IMR-90 (cell line): ENCODE data around the gene IGF2BP3. TPM values are rescaled to one million over a fixed set of nuclear protein-coding genes. Genes with fewer than 3 reads are reported as not detected.

Source experiments
- ATAC-seq: fragments of 200-7000 bp; cut with Tn5 transposase; 2 replicates; pipeline ENCODE4 v1.9.1; 2020; ENCODE audit warnings: low read depth, mild to moderate bottlenecking, moderate library complexity
- BruUV-seq: library from RNA; stranded (reverse); fragments of 400-500 nt; replicated peaks from 2 replicates; lab custom pipeline; 2021; lab: Mats Ljungman, UMichigan
- CTCF ChIA-PET: fragments of 300-600 bp; formaldehyde crosslinking; extraction: SDS; loops from one replicate; lab custom pipeline; 2021; ENCODE audit warnings: antibody characterized with exemption; lab: Yijun Ruan, JAX
- POLR2A ChIA-PET: fragments of 300-600 bp; sonication (Branson Sonifier 250); formaldehyde crosslinking; loops from one replicate; lab custom pipeline; 2022; ENCODE audit warnings: antibody characterized with exemption; ENCODE audit not compliant: unreplicated experiment; lab: Charles Lee
- DNase-seq: peaks from one replicate; pipeline ENCODE4 v3.0.0; 2013
- H2AFZ ChIP-seq: replicated peaks from 2 replicates; pipeline ENCODE3; 2013; ENCODE audit warnings: low read length, mild to moderate bottlenecking; ENCODE audit not compliant: poor library complexity
- H2AK5ac ChIP-seq: 2 replicates; pipeline ENCODE4 v1.6.1; 2013; ENCODE audit warnings: low read depth, low read length, inconsistent platforms
- H2AK9ac ChIP-seq: replicated peaks from 2 replicates; pipeline ENCODE3; 2013; ENCODE audit warnings: mild to moderate bottlenecking, low read depth, low read length, moderate library complexity; ENCODE audit not compliant: poor library complexity
- H2BK120ac ChIP-seq: 2 replicates; pipeline ENCODE4 v1.6.1; 2013; ENCODE audit warnings: low read depth, low read length, inconsistent platforms
- H2BK15ac ChIP-seq: 3 replicates; pipeline ENCODE4 v1.6.1; 2013; ENCODE audit warnings: low read depth, low read length, inconsistent platforms
- H2BK20ac ChIP-seq: 2 replicates; pipeline ENCODE4 v1.6.1; 2013; ENCODE audit warnings: low read depth, mild to moderate bottlenecking, inconsistent platforms, low read length, moderate library complexity
- H2BK5ac ChIP-seq: 2 replicates; pipeline ENCODE4 v1.6.1; 2013; ENCODE audit warnings: mild to moderate bottlenecking, low read depth, low read length, inconsistent platforms; ENCODE audit not compliant: poor library complexity, severe bottlenecking
- H3K14ac ChIP-seq: replicated peaks from 2 replicates; pipeline ENCODE4 v1.6.1; 2013; ENCODE audit warnings: low read depth, low read length, inconsistent platforms
- H3K18ac ChIP-seq: 2 replicates; pipeline ENCODE4 v1.6.1; 2013; ENCODE audit warnings: low read depth, low read length, control low read depth
- H3K23ac ChIP-seq: 2 replicates; pipeline ENCODE4 v1.6.1; 2013; ENCODE audit warnings: low read depth, low read length, inconsistent platforms
- H3K27ac ChIP-seq: 2 replicates; pipeline ENCODE4 v1.5.1; 2013; ENCODE audit warnings: mild to moderate bottlenecking, control low read depth, low read length; ENCODE audit not compliant: insufficient read depth
- H3K27me3 ChIP-seq: 2 replicates; pipeline ENCODE4 v1.6.1; 2013; ENCODE audit warnings: low read length; ENCODE audit not compliant: control insufficient read depth, insufficient read depth
- H3K36me3 ChIP-seq: 2 replicates; pipeline ENCODE4 v1.6.1; 2013; ENCODE audit warnings: low read length, mixed read lengths; ENCODE audit not compliant: control insufficient read depth, insufficient read depth
- H3K4ac ChIP-seq: 2 replicates; pipeline ENCODE4 v1.6.1; 2013; ENCODE audit warnings: low read depth, low read length, inconsistent platforms
- H3K4me1 ChIP-seq: 2 replicates; pipeline ENCODE4 v1.6.1; 2013; ENCODE audit warnings: low read length, mixed read lengths; ENCODE audit not compliant: control insufficient read depth, insufficient read depth
- H3K4me2 ChIP-seq: 2 replicates; pipeline ENCODE4 v1.6.1; 2013; ENCODE audit warnings: low read depth, mild to moderate bottlenecking, control low read depth, low read length, moderate library complexity
- H3K4me3 ChIP-seq: 2 replicates; pipeline ENCODE4 v1.5.1; 2013; ENCODE audit warnings: low read depth, mild to moderate bottlenecking, control low read depth, low read length, moderate library complexity; ENCODE audit not compliant: insufficient read depth
- H3K56ac ChIP-seq: 2 replicates; pipeline ENCODE4 v1.6.1; 2013; ENCODE audit warnings: low read length, inconsistent platforms; ENCODE audit not compliant: insufficient read depth; ENCODE audit errors: extremely low read depth
- H3K79me1 ChIP-seq, 2 experiments: 2 replicates each; pipeline ENCODE4 v1.6.1; 2013; ENCODE audit warnings: low read length in 2 of 2, inconsistent platforms in 1 of 2, low read depth in 1 of 2
- H3K9ac ChIP-seq: 2 replicates; pipeline ENCODE4 v1.6.1; 2013; ENCODE audit warnings: low read depth, low read length, control low read depth
- H3K9me1 ChIP-seq: 2 replicates; pipeline ENCODE4 v1.6.1; 2013; ENCODE audit warnings: low read length, inconsistent platforms; ENCODE audit not compliant: insufficient read depth
- H3K9me3 ChIP-seq: 2 replicates; pipeline ENCODE4 v1.6.1; 2013; ENCODE audit warnings: low read length; ENCODE audit not compliant: control insufficient read depth, insufficient read depth
- H4K20me1 ChIP-seq: 2 replicates; pipeline ENCODE4 v1.6.1; 2013; ENCODE audit warnings: low read length, inconsistent platforms; ENCODE audit not compliant: insufficient read depth
- H4K5ac ChIP-seq: 2 replicates; pipeline ENCODE4 v1.6.1; 2013; ENCODE audit warnings: mild to moderate bottlenecking, low read depth, low read length, control low read depth
- H4K8ac ChIP-seq, 2 experiments: 2 replicates each; pipeline ENCODE4 v1.6.1; 2013; ENCODE audit warnings: low read depth in 2 of 2, low read length in 2 of 2, control low read depth in 1 of 2, inconsistent platforms in 1 of 2
- H4K91ac ChIP-seq: 2 replicates; pipeline ENCODE4 v1.6.1; 2013; ENCODE audit warnings: low read depth, low read length, inconsistent platforms; ENCODE audit not compliant: insufficient read depth
- BHLHE40 ChIP-seq: fragments of 150-350 bp; IDR thresholded peaks from 2 replicates; pipeline ENCODE4 v1.6.1; 2016; ENCODE audit warnings: mild to moderate bottlenecking, low read depth, low read length
- CEBPB ChIP-seq: IDR thresholded peaks from 2 replicates; pipeline ENCODE4 v1.6.1; 2012; ENCODE audit warnings: low read depth, low read length, improper control_type of control experiment
- CHD1 ChIP-seq: IDR thresholded peaks from 2 replicates; pipeline ENCODE4 v1.6.1; 2012; ENCODE audit warnings: low read depth, low read length, improper control_type of control experiment
- CTCF ChIP-seq: conservative IDR thresholded peaks from 2 replicates; pipeline ENCODE4 v1.5.1; 2012; ENCODE audit warnings: mild to moderate bottlenecking, low read depth, low read length, improper control_type of control experiment
- FOS ChIP-seq: fragments of 150-350 bp; IDR thresholded peaks from 2 replicates; pipeline ENCODE4 v1.6.1; 2016; ENCODE audit warnings: low read depth, low read length
- MAFK ChIP-seq: IDR thresholded peaks from 2 replicates; pipeline ENCODE4 v1.6.1; 2012; ENCODE audit warnings: low read depth, low read length, improper control_type of control experiment
- MAZ ChIP-seq: IDR thresholded peaks from 2 replicates; pipeline ENCODE4 v1.6.1; 2012; ENCODE audit warnings: low read depth, mild to moderate bottlenecking, low read length, improper control_type of control experiment, moderate library complexity, borderline replicate concordance
- MXI1 ChIP-seq: IDR thresholded peaks from 2 replicates; pipeline ENCODE4 v1.6.1; 2012; ENCODE audit warnings: low read depth, mild to moderate bottlenecking, low read length, moderate library complexity, borderline replicate concordance
- NFE2L2 ChIP-seq: fragments of 150-350 bp; IDR thresholded peaks from 2 replicates; pipeline ENCODE4 v1.6.1; 2016; ENCODE audit warnings: low read depth, mild to moderate bottlenecking, low read length
- POLR2A ChIP-seq: IDR thresholded peaks from 2 replicates; pipeline ENCODE4 v1.6.1; 2012; ENCODE audit warnings: mild to moderate bottlenecking, low read depth, low read length
- RAD21 ChIP-seq: IDR thresholded peaks from 2 replicates; pipeline ENCODE4 v1.6.1; 2012; ENCODE audit warnings: low read length, improper control_type of control experiment
- RCOR1 ChIP-seq: IDR thresholded peaks from 2 replicates; pipeline ENCODE4 v1.6.1; 2012; ENCODE audit warnings: mild to moderate bottlenecking, low read length, improper control_type of control experiment; ENCODE audit not compliant: insufficient replicate concordance
- RFX5 ChIP-seq: IDR thresholded peaks from 2 replicates; pipeline ENCODE4 v1.8.0; 2012; ENCODE audit warnings: low read depth, mild to moderate bottlenecking, low read length, moderate library complexity
- SMC3 ChIP-seq: fragments of 150-350 bp; IDR thresholded peaks from 2 replicates; pipeline ENCODE4 v1.6.1; 2016; ENCODE audit warnings: low read depth, mild to moderate bottlenecking, antibody characterized with exemption, low read length, moderate library complexity
- WGBS, 2 experiments: methylation state at CpG; one replicate each; pipeline versions ENCODE4 v1.1.5 to v1.1.7; 2013; ENCODE audit warnings: missing lambda C conversion rate in 2 of 2; ENCODE audit not compliant: insufficient read length in 1 of 2; ENCODE audit errors: extremely low coverage in 2 of 2; 5-methylcytosine and 5-hydroxymethylcytosine counted together
- dilution Hi-C: fragments of 300-500 bp; cut with HindIII; formaldehyde crosslinking; loops from one replicate; pipeline ENCODE4 v1.14.3; 2018; ENCODE audit warnings: low sequenced_read_pairs; ENCODE audit not compliant: unreplicated experiment
- in situ Hi-C: fragments of 300-500 bp; cut with MboI; formaldehyde crosslinking; loops from 3 replicates; pipeline ENCODE4 v1.14.3; 2019; ENCODE audit warnings: low sequenced_read_pairs, inconsistent platforms, mixed read lengths
- intact Hi-C: fragments of 100-400 bp; cut with micrococcal nuclease; formaldehyde crosslinking; loops from 2 replicates; pipeline ENCODE4 v1.10.0; 2022
- polyA plus RNA-seq, 3 experiments: library from polyadenylated mRNA; depleted of rRNA; stranded (reverse); fragments of >200 nt; gene quantifications; 2 replicates each; pipeline ENCODE4 v1.2.3, GENCODE V29; 2012; ENCODE audit warnings: low replicate concordance in 1 of 3
- total RNA-seq: library from RNA; depleted of rRNA; stranded (reverse); fragments of >200 nt; gene quantifications from 2 replicates; pipeline ENCODE4 v1.2.3, GENCODE V29; 2012
- TF ChIP-seq, protein P1 (sequence below): fragments of 150-350 bp; IDR thresholded peaks from 2 replicates; pipeline ENCODE4 v1.6.1; 2017; ENCODE audit warnings: mild to moderate bottlenecking, antibody characterized with exemption, low read length, low read depth
- TF ChIP-seq, protein P2 (sequence below): fragments of 150-350 bp; IDR thresholded peaks from 2 replicates; pipeline ENCODE4 v1.6.1; 2016; ENCODE audit warnings: low read depth, mild to moderate bottlenecking, low read length, moderate library complexity, borderline replicate concordance

The IGF2BP3 gene
- total and polyA plus RNA-seq, 2 of the 4 experiments (the other 2 are of a cell fraction): 50.9 to 59.3 TPM

- Histone ChIP-seq H2AK5ac (no peak overlapping the region), H2AFZ (no peak overlapping the region), H4K8ac (no peak overlapping the region), H4K5ac (no peak overlapping the region), H4K91ac (no peak overlapping the region), H3K9ac (no peak overlapping the region), H2AK9ac (no peak overlapping the region), H3K27me3 (no peaks in the 10 kb centered on the region), H3K79me1 (peaks cover 10 to 42% of the 10 kb centered on the region in 2 experiments), H3K4me2 (no peak overlapping the region), H3K9me1 (peaks cover 13% of the 10 kb centered on the region), H3K14ac (no peak overlapping the region), H3K4me1 (no peaks in the 10 kb centered on the region), H3K36me3 (peaks cover 7% of the 10 kb centered on the region; the same call in 1 of the 2 replicates), H2BK5ac (no peak overlapping the region), H2BK120ac (no peak overlapping the region), H3K56ac (no peak overlapping the region), H2BK15ac (no peak overlapping the region), H3K4ac (no peak overlapping the region), H3K9me3 (no peaks in the 10 kb centered on the region), H2BK20ac (no peak overlapping the region), H3K27ac (no peak overlapping the region), H3K23ac (no peak overlapping the region), H3K4me3 (no peak overlapping the region), H4K20me1 (peaks cover 78% of the 10 kb centered on the region), H3K18ac (no peak overlapping the region)
- ChIA-PET POLR2A (no interaction called here), CTCF (interaction anchor here (1.1 kb wide), 1 partner anchor 11 kb away, joined by 3 read pairs; no protein-coding TSS in a partner anchor)
- WGBS, 2 experiments: no CpG with 5 or more reads among the region's 3 CpGs
- DNase-seq (no peak), ATAC-seq (no peak)
- in situ Hi-C loops: no loop called here
- TF ChIP-seq, protein P1, sequence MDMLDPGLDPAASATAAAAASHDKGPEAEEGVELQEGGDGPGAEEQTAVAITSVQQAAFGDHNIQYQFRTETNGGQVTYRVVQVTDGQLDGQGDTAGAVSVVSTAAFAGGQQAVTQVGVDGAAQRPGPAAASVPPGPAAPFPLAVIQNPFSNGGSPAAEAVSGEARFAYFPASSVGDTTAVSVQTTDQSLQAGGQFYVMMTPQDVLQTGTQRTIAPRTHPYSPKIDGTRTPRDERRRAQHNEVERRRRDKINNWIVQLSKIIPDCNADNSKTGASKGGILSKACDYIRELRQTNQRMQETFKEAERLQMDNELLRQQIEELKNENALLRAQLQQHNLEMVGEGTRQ: no peak
- TF ChIP-seq, protein P2, sequence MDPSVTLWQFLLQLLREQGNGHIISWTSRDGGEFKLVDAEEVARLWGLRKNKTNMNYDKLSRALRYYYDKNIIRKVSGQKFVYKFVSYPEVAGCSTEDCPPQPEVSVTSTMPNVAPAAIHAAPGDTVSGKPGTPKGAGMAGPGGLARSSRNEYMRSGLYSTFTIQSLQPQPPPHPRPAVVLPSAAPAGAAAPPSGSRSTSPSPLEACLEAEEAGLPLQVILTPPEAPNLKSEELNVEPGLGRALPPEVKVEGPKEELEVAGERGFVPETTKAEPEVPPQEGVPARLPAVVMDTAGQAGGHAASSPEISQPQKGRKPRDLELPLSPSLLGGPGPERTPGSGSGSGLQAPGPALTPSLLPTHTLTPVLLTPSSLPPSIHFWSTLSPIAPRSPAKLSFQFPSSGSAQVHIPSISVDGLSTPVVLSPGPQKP: no peak
- TF ChIP-seq MXI1 (no peak), RCOR1 (no peak), POLR2A (no peak), NFE2L2 (no peak), CEBPB (no peak), RAD21 (no peak), MAZ (no peak), CHD1 (no peak), SMC3 (no peak), MAFK (no peak), BHLHE40 (no peak), CTCF (no peak), RFX5 (no peak), FOS (no peak)
- intact Hi-C loops: no loop called here
- dilution Hi-C loops: no loop called here
- BruUV-seq: no TSS peak
Measured at GRCh38 chr7:23456093-23456492, 14.2 kb downstream of the IGF2BP3 start.
